A673 (cell line): ENCODE results near the gene GLOD4.

ENCODE experiments used
- CTCF ChIP-seq: fragments of 300-800, 200-600 bp; sonication (generic); conservative IDR thresholded peaks from 2 replicates; pipeline ENCODE4 v1.5.1; 2017; ENCODE audit warnings: low read depth, mild to moderate bottlenecking, antibody characterized with exemption, low read length, moderate library complexity, mixed read lengths
- EZH2 ChIP-seq: fragments of 200-600 bp; sonication (generic); IDR thresholded peaks from 2 replicates; pipeline ENCODE4 v1.6.1; 2017; ENCODE audit warnings: borderline replicate concordance, low read depth, mild to moderate bottlenecking, mixed read lengths, antibody characterized with exemption, low read length; ENCODE audit not compliant: poor library complexity, severe bottlenecking

- TF ChIP-seq CTCF (no peak), EZH2 (no peak)
These were observed 37.2 kb upstream of the GLOD4 start for GRCh38 chr17:819251-819650.
